Measurements from ENCODE around the gene ARMC2.

Gene ARMC2

GRCh38 chr6:108940741-108941140 is 92.5 kb downstream of the ARMC2 start:
- H3K4me1 ChIP-seq (ENCODE audit: control insufficient read depth, insufficient read depth, low read length): no peaks in the 10 kb centered on the region
- H3K27ac ChIP-seq (ENCODE audit: low read length): no peak overlapping the region
- no peak overlapping the region for H3K4me3 ChIP-seq (ENCODE audit: low read length)
- H3K27me3 ChIP-seq (ENCODE audit: control insufficient read depth, insufficient read depth, low read length): no peaks in the 10 kb centered on the region
- H3K9me3 ChIP-seq (ENCODE audit: control insufficient read depth, insufficient read depth, low read length): no peaks in the 10 kb centered on the region
- no CpG with 5 or more reads among the region's 5 CpGs for WGBS (ENCODE audit: insufficient coverage, insufficient read length)
- DNase-seq (ENCODE audit: low read depth, low spot score): no peak
- no peaks in the 10 kb centered on the region for H3K36me3 ChIP-seq (ENCODE audit: control insufficient read depth, insufficient read depth, low read length)

- H3K27ac ChIP-seq (ENCODE audit: low read length): no peak overlapping the region
- DNase-seq (ENCODE audit: low read depth, low spot score): no peak
- no peaks in the 10 kb centered on the region for H3K9me3 ChIP-seq (ENCODE audit: control insufficient read depth, insufficient read depth, low read length)
- no peaks in the 10 kb centered on the region for H3K4me1 ChIP-seq (ENCODE audit: control insufficient read depth, insufficient read depth, low read length)
- H3K27me3 ChIP-seq (ENCODE audit: control insufficient read depth, insufficient read depth, low read length): no peaks in the 10 kb centered on the region
- no CpG with 5 or more reads among the region's 1 CpG for WGBS (ENCODE audit: insufficient coverage, insufficient read length)
- H3K36me3 ChIP-seq (ENCODE audit: control insufficient read depth, insufficient read depth, low read length): no peaks in the 10 kb centered on the region
- no peak overlapping the region for H3K4me3 ChIP-seq (ENCODE audit: low read length)
Measured at GRCh38 chr6:108941281-108941680, 93.1 kb downstream of the ARMC2 start.

- no peak overlapping the region for H3K27ac ChIP-seq (ENCODE audit: low read length)
- no peak for DNase-seq (ENCODE audit: low read depth, low spot score)
- WGBS (ENCODE audit: insufficient coverage, insufficient read length): no CpG with 5 or more reads among the region's 2 CpGs
- H3K4me3 ChIP-seq (ENCODE audit: low read length): no peak overlapping the region
- no peaks in the 10 kb centered on the region for H3K4me1 ChIP-seq (ENCODE audit: control insufficient read depth, insufficient read depth, low read length)
- H3K27me3 ChIP-seq (ENCODE audit: control insufficient read depth, insufficient read depth, low read length): no peaks in the 10 kb centered on the region
- H3K9me3 ChIP-seq (ENCODE audit: control insufficient read depth, insufficient read depth, low read length): no peaks in the 10 kb centered on the region
- no peaks in the 10 kb centered on the region for H3K36me3 ChIP-seq (ENCODE audit: control insufficient read depth, insufficient read depth, low read length)
Measured at GRCh38 chr6:108941859-108942258, 93.6 kb downstream of the ARMC2 start.

DNA sequence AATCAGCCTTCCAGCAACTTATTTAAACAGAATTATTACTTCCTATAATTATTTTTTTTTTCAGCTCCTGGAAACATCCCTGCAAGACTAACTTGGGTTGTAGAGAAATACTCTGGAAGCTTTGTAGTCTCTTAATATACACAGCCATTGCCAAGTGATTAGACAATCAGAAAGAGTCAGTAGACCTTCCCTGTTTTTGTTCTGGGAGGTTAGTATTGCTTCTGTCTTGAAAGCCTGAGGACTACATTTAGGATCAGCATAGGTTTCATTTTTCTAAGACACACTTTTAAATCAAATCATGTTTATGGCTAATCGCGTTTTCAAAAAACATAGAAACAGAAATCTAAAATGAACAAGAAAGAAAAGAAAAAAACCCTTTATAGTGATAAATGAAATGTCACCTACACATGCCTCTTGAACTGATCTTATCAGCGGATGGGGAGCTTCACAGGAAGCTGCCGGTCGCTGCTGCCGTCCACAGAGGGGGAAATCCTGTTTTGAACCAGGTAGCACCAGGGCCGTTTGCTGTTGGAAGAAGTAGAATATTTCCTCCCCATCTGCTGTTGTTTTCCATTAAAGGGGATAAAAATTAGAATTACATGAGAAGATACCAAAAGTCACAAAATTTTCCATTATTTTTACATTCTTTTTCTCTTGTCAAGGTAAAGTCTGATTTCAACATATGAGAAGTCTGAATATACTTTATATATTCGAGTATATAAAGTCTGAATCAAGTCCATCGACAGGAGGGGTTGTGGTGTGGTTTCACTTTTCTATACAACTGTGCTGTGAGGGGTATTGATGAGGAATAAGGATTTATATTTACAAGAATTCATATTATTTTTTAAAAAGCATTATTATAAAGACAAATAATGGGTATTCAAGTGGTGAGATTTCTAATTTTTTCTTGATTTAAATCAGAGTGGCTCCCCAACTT is 94.6 kb downstream of the ARMC2 start:
- H3K4me1 ChIP-seq (ENCODE audit: control insufficient read depth, insufficient read depth, low read length): no peaks in the 10 kb centered on the region
- no peak overlapping the region for H3K27ac ChIP-seq (ENCODE audit: low read length)
- no peaks in the 10 kb centered on the region for H3K36me3 ChIP-seq (ENCODE audit: control insufficient read depth, insufficient read depth, low read length)
- no peak overlapping the region for H3K4me3 ChIP-seq (ENCODE audit: low read length)
- H3K27me3 ChIP-seq (ENCODE audit: control insufficient read depth, insufficient read depth, low read length): no peaks in the 10 kb centered on the region
- WGBS (ENCODE audit: insufficient coverage, insufficient read length): no CpG with 5 or more reads among the region's 9 CpGs
- no peaks in the 10 kb centered on the region for H3K9me3 ChIP-seq (ENCODE audit: control insufficient read depth, insufficient read depth, low read length)
- no peak for DNase-seq (ENCODE audit: low read depth, low spot score)

DNA sequence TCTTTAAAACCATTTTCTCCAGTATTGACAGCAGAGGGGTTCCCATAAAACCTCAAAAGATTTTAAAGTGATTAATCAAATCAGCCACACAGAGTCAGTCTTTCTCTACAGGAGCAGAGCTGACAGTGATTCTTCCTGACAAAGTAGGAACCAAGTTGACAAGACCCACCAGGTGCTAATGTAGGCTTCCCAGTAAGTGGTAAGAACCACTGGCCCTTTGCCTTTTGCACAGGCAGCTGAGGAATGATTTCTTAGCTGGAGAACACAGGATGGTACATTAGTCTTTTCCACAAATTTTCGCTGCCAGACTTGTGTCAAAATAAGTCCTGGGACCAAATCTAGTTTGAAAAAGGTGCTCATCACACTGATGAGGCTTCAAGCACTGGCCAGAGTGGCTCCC is 95.8 kb downstream of the ARMC2 start:
- Histone ChIP-seq H3K36me3 (ENCODE audit: control insufficient read depth, insufficient read depth, low read length) (no peaks in the 10 kb centered on the region), H3K4me1 (ENCODE audit: control insufficient read depth, insufficient read depth, low read length) (no peaks in the 10 kb centered on the region), H3K27me3 (ENCODE audit: control insufficient read depth, insufficient read depth, low read length) (no peaks in the 10 kb centered on the region), H3K27ac (ENCODE audit: low read length) (no peak overlapping the region), H3K4me3 (ENCODE audit: low read length) (no peak overlapping the region), H3K9me3 (ENCODE audit: control insufficient read depth, insufficient read depth, low read length) (no peaks in the 10 kb centered on the region)
- no CpG with 5 or more reads among the region's 1 CpG for WGBS (ENCODE audit: insufficient coverage, insufficient read length)
- no peak for DNase-seq (ENCODE audit: low read depth, low spot score)

- no peak for DNase-seq (ENCODE audit: low read depth, low spot score)
- H3K4me1 ChIP-seq (ENCODE audit: control insufficient read depth, insufficient read depth, low read length): no peaks in the 10 kb centered on the region
- no CpG with 5 or more reads among the region's 12 CpGs for WGBS (ENCODE audit: insufficient coverage, insufficient read length)
Measured at GRCh38 chr6:108944707-108945680, 96.8 kb downstream of the ARMC2 start.

GRCh38 chr6:108945681-108946159 is 97.5 kb downstream of the ARMC2 start:
- Histone ChIP-seq H3K4me1 (ENCODE audit: control insufficient read depth, insufficient read depth, low read length) (no peaks in the 10 kb centered on the region), H3K36me3 (ENCODE audit: control insufficient read depth, insufficient read depth, low read length) (no peaks in the 10 kb centered on the region), H3K27ac (ENCODE audit: low read length) (no peak overlapping the region), H3K4me3 (ENCODE audit: low read length) (no peak overlapping the region), H3K9me3 (ENCODE audit: control insufficient read depth, insufficient read depth, low read length) (no peaks in the 10 kb centered on the region), H3K27me3 (ENCODE audit: control insufficient read depth, insufficient read depth, low read length) (no peaks in the 10 kb centered on the region)
- WGBS (ENCODE audit: insufficient coverage, insufficient read length): no CpG with 5 or more reads among the region's 10 CpGs
- no peak for DNase-seq (ENCODE audit: low read depth, low spot score)

More at GRCh38 chr6:108944707-108945680, 96.8 kb downstream of the ARMC2 start:
- Histone ChIP-seq H3K4me3 (ENCODE audit: low read length) (no peak overlapping the region), H3K27ac (ENCODE audit: low read length) (no peak overlapping the region), H3K27me3 (ENCODE audit: control insufficient read depth, insufficient read depth, low read length) (no peaks in the 10 kb centered on the region), H3K9me3 (ENCODE audit: control insufficient read depth, insufficient read depth, low read length) (no peaks in the 10 kb centered on the region), H3K36me3 (ENCODE audit: control insufficient read depth, insufficient read depth, low read length) (no peaks in the 10 kb centered on the region)

- DNase-seq (ENCODE audit: low read depth, low spot score): no peak
- no peaks in the 10 kb centered on the region for H3K9me3 ChIP-seq (ENCODE audit: control insufficient read depth, insufficient read depth, low read length)
- WGBS (ENCODE audit: insufficient coverage, insufficient read length): no CpG with 5 or more reads among the region's 3 CpGs
- no peak overlapping the region for H3K4me3 ChIP-seq (ENCODE audit: low read length)
- no peaks in the 10 kb centered on the region for H3K4me1 ChIP-seq (ENCODE audit: control insufficient read depth, insufficient read depth, low read length)
- H3K27me3 ChIP-seq (ENCODE audit: control insufficient read depth, insufficient read depth, low read length): no peaks in the 10 kb centered on the region
- H3K27ac ChIP-seq (ENCODE audit: low read length): no peak overlapping the region
- H3K36me3 ChIP-seq (ENCODE audit: control insufficient read depth, insufficient read depth, low read length): no peaks in the 10 kb centered on the region
Measured at GRCh38 chr6:108946695-108947094, 98.5 kb downstream of the ARMC2 start.

- Histone ChIP-seq H3K4me1 (ENCODE audit: control insufficient read depth, insufficient read depth, low read length) (no peaks in the 10 kb centered on the region), H3K27ac (ENCODE audit: low read length) (no peak overlapping the region), H3K4me3 (ENCODE audit: low read length) (no peak overlapping the region), H3K9me3 (ENCODE audit: control insufficient read depth, insufficient read depth, low read length) (no peaks in the 10 kb centered on the region), H3K36me3 (ENCODE audit: control insufficient read depth, insufficient read depth, low read length) (no peaks in the 10 kb centered on the region), H3K27me3 (ENCODE audit: control insufficient read depth, insufficient read depth, low read length) (no peaks in the 10 kb centered on the region)
- DNase-seq (ENCODE audit: low read depth, low spot score): no peak
- no CpG with 5 or more reads among the region's 5 CpGs for WGBS (ENCODE audit: insufficient coverage, insufficient read length)
Measured at GRCh38 chr6:108947114-108947854, 99.1 kb downstream of the ARMC2 start.
